Stimulated activated effector memory CD8-positive, alpha-beta T cell treated with anti-CD3 and anti-CD28 coated beads, Interleukin-12 subunit alpha, Interleukin-12 subunit beta, amount 100 ng/mL, for 72 hours (primary cell): ENCODE data around the gene ENKUR.
"Not testable (repeated sequence)": the region's sequence is repeated elsewhere in the genome, so short reads cannot be mapped to it uniquely, and the experiment has no call there.

Source experiments
- ATAC-seq: fragments of 150-1000 bp; cut with Tn5 transposase; 2 replicates; pipeline ENCODE4 v1.10.0; 2021
- DNase-seq, 2 donors: peaks; one replicate each; pipeline ENCODE4 v3.0.0; 2021 to 2022; ENCODE audit warnings: low spot score in 2 of 2
- H3K27ac Mint-ChIP-seq: one replicate; pipeline ENCODE4 v1.8.0; 2022; ENCODE audit warnings: mild to moderate bottlenecking, mixed read lengths
- H3K36me3 Mint-ChIP-seq: one replicate; pipeline ENCODE4 v1.8.0; 2022; ENCODE audit warnings: mild to moderate bottlenecking, mixed read lengths
- H3K4me1 Mint-ChIP-seq: one replicate; pipeline ENCODE4 v1.8.0; 2022; ENCODE audit warnings: mixed read lengths
- H3K4me3 Mint-ChIP-seq: one replicate; pipeline ENCODE4 v1.8.0; 2022; ENCODE audit warnings: mild to moderate bottlenecking, mixed read lengths
- H3K9me3 Mint-ChIP-seq: one replicate; pipeline ENCODE4 v1.8.0; 2022; ENCODE audit warnings: mixed read lengths

The ENKUR gene

GRCh38 chr10:25046641-25047040, 30.7 kb upstream of the ENKUR start:
- Mint-ChIP-seq H3K4me3 (no peak overlapping the region), H3K36me3 (no peaks in the 10 kb centered on the region), H3K4me1 (no peaks in the 10 kb centered on the region), H3K9me3 (no peaks in the 10 kb centered on the region), H3K27ac (no peak overlapping the region)
- no peak for DNase-seq
- ATAC-seq: no peak

- Mint-ChIP-seq H3K4me3 (no peak overlapping the region), H3K27ac (no peak overlapping the region), H3K9me3 (no peaks in the 10 kb centered on the region), H3K4me1 (no peaks in the 10 kb centered on the region), H3K36me3 (no peaks in the 10 kb centered on the region)
- ATAC-seq (no peak), DNase-seq (no peak)
These were observed 23.6 kb upstream of the ENKUR start for GRCh38 chr10:25039531-25039930.

GRCh38 chr10:25038325-25038724, 22.4 kb upstream of the ENKUR start:
- DNase-seq (no peak), ATAC-seq (no peak)
- H3K4me3 Mint-ChIP-seq: no peak overlapping the region
- no peaks in the 10 kb centered on the region for H3K36me3 Mint-ChIP-seq
- H3K9me3 Mint-ChIP-seq: no peaks in the 10 kb centered on the region
- no peaks in the 10 kb centered on the region for H3K4me1 Mint-ChIP-seq
- H3K27ac Mint-ChIP-seq: no peak overlapping the region

- no peaks in the 10 kb centered on the region for H3K4me1 Mint-ChIP-seq
- ATAC-seq (no peak), DNase-seq (no peak)
- H3K36me3 Mint-ChIP-seq: no peaks in the 10 kb centered on the region
- no peak overlapping the region for H3K27ac Mint-ChIP-seq
- no peaks in the 10 kb centered on the region for H3K9me3 Mint-ChIP-seq
- H3K4me3 Mint-ChIP-seq: no peak overlapping the region
These were observed 20.4 kb upstream of the ENKUR start for GRCh38 chr10:25036381-25036780.

GRCh38 chr10:25029519-25029918, 13.6 kb upstream of the ENKUR start:
- Mint-ChIP-seq H3K9me3 (no peaks in the 10 kb centered on the region), H3K27ac (no peak overlapping the region), H3K4me3 (no peak overlapping the region), H3K4me1 (no peaks in the 10 kb centered on the region), H3K36me3 (no peaks in the 10 kb centered on the region)
- ATAC-seq: no peak
- DNase-seq: no peak

- H3K4me1 Mint-ChIP-seq: no peaks in the 10 kb centered on the region
- DNase-seq: no peak
- no peaks in the 10 kb centered on the region for H3K9me3 Mint-ChIP-seq
These were observed 12.8 kb upstream of the ENKUR start for GRCh38 chr10:25028711-25029110.

GRCh38 chr10:25026463-25026862, 10.5 kb upstream of the ENKUR start:
- no peak for ATAC-seq
- Mint-ChIP-seq H3K4me1 (no peaks in the 10 kb centered on the region), H3K36me3 (no peaks in the 10 kb centered on the region), H3K4me3 (no peak overlapping the region), H3K27ac (no peak overlapping the region), H3K9me3 (no peaks in the 10 kb centered on the region)
- no peak for DNase-seq

More at GRCh38 chr10:25028711-25029110, 12.8 kb upstream of the ENKUR start:
- ATAC-seq: no peak
- H3K36me3 Mint-ChIP-seq: no peaks in the 10 kb centered on the region
- no peak overlapping the region for H3K27ac Mint-ChIP-seq
- H3K4me3 Mint-ChIP-seq: no peak overlapping the region

GRCh38 chr10:25024528-25024927, 8.6 kb upstream of the ENKUR start:
- Mint-ChIP-seq H3K27ac (no peak overlapping the region), H3K4me1 (no peaks in the 10 kb centered on the region), H3K9me3 (no peaks in the 10 kb centered on the region), H3K36me3 (no peaks in the 10 kb centered on the region), H3K4me3 (no peak overlapping the region)
- DNase-seq: no peak
- no peak for ATAC-seq

GRCh38 chr10:25023278-25023677, 7.3 kb upstream of the ENKUR start:
- H3K4me3 Mint-ChIP-seq: no peak overlapping the region
- no peaks in the 10 kb centered on the region for H3K9me3 Mint-ChIP-seq
- ATAC-seq (no peak), DNase-seq (no peak)
- H3K4me1 Mint-ChIP-seq: no peaks in the 10 kb centered on the region
- no peaks in the 10 kb centered on the region for H3K36me3 Mint-ChIP-seq
- H3K27ac Mint-ChIP-seq: no peak overlapping the region

GRCh38 chr10:25018703-25019102, 2.7 kb upstream of the ENKUR start:
- peaks cover 16% of the 10 kb centered on the region for H3K4me1 Mint-ChIP-seq
- ATAC-seq (no peak), DNase-seq (no peak)
- peak overlapping the region; percentile 98 for H3K27ac Mint-ChIP-seq
- H3K4me3 Mint-ChIP-seq: no peak overlapping the region
- peaks cover 20% of the 10 kb centered on the region for H3K36me3 Mint-ChIP-seq
- no peaks in the 10 kb centered on the region for H3K9me3 Mint-ChIP-seq

GRCh38 chr10:25017661-25018060, 1.7 kb upstream of the ENKUR start:
- DNase-seq: no peak
- Mint-ChIP-seq H3K9me3 (peaks cover 2% of the 10 kb centered on the region), H3K27ac (peak overlapping the region; percentile 98), H3K4me3 (peak overlapping the region; percentile 84), H3K4me1 (peaks cover 16% of the 10 kb centered on the region), H3K36me3 (peaks cover 20% of the 10 kb centered on the region)
- ATAC-seq: no peak

- H3K4me3 Mint-ChIP-seq: peak overlapping the region; percentile 84
- H3K9me3 Mint-ChIP-seq: peaks cover 2% of the 10 kb centered on the region
- peaks cover 20% of the 10 kb centered on the region for H3K36me3 Mint-ChIP-seq
- no peak for DNase-seq
- H3K27ac Mint-ChIP-seq: peak overlapping the region; percentile 98
- ATAC-seq: no peak
- peaks cover 16% of the 10 kb centered on the region for H3K4me1 Mint-ChIP-seq
These were observed 1.2 kb upstream of the ENKUR start for GRCh38 chr10:25017154-25017590.

GRCh38 chr10:25016376-25017153, 607 bp upstream of the ENKUR start, which contains the start of gene THNSL1:
Gene THNSL1, plus strand, starts transcription at chr10:25016612. Its CDS starts 6,612 bp downstream, at chr10:25023224.
- peak within 1 kb of the TSS; percentile 84 for H3K4me3 Mint-ChIP-seq
- peak within 1 kb of the TSS; percentile 98 for H3K27ac Mint-ChIP-seq
- peaks cover 16% of the 10 kb centered on the region for H3K4me1 Mint-ChIP-seq
- peak; percentile 98 for ATAC-seq
- H3K9me3 Mint-ChIP-seq: peaks cover 2% of the 10 kb centered on the region
- H3K36me3 Mint-ChIP-seq: peaks cover 20% of the 10 kb centered on the region
- DNase-seq: peak; percentile 86 to 96

GRCh38 chr10:25014579-25014978, 1.4 kb downstream of the ENKUR start:
- H3K9me3 Mint-ChIP-seq: peaks cover 2% of the 10 kb centered on the region
- H3K27ac Mint-ChIP-seq: no peak overlapping the region
- DNase-seq (no peak), ATAC-seq (no peak)
- H3K4me3 Mint-ChIP-seq: no peak overlapping the region
- H3K36me3 Mint-ChIP-seq: peaks cover 20% of the 10 kb centered on the region
- H3K4me1 Mint-ChIP-seq: peaks cover 16% of the 10 kb centered on the region

- peaks cover 11% of the 10 kb centered on the region for H3K36me3 Mint-ChIP-seq
- not testable (repeated sequence) for H3K4me3 Mint-ChIP-seq, ATAC-seq, H3K9me3 Mint-ChIP-seq, H3K4me1 Mint-ChIP-seq, H3K27ac Mint-ChIP-seq, DNase-seq
These were observed 4.4 kb downstream of the ENKUR start for GRCh38 chr10:25011591-25011990.

GRCh38 chr10:24998044-24998443, 17.9 kb downstream of the ENKUR start:
- ATAC-seq (no peak), DNase-seq (no peak)
- Mint-ChIP-seq H3K4me3 (no peak overlapping the region), H3K9me3 (peaks cover 15% of the 10 kb centered on the region), H3K36me3 (no peaks in the 10 kb centered on the region), H3K4me1 (no peaks in the 10 kb centered on the region), H3K27ac (no peak overlapping the region)
